Neutrophil (primary cell): Measurements from ENCODE around the gene TMEM164.

Experiments
- H3K27ac ChIP-seq: fragments of 200-600 bp; sonication (generic); 2 replicates; pipeline ENCODE4 v1.5.1; 2016; ENCODE audit warnings: mild to moderate bottlenecking, moderate library complexity
- H3K27me3 ChIP-seq: fragments of 200-600 bp; sonication (generic); 2 replicates; pipeline ENCODE4 v1.6.0; 2016; ENCODE audit warnings: mild to moderate bottlenecking
- H3K36me3 ChIP-seq: fragments of 200-600 bp; sonication (generic); 2 replicates; pipeline ENCODE4 v1.5.1; 2017
- H3K4me1 ChIP-seq, 2 experiments: fragments of 200-600 bp in 1 of 2; sonication (generic) in 1 of 2; 1 replicate in 1 of 2; 2 replicates in 1 of 2; pipeline versions ENCODE4 v1.5.1 to v1.6.1; 2013 to 2016; ENCODE audit warnings: low read depth in 1 of 2, low read length in 1 of 2, mild to moderate bottlenecking in 1 of 2, moderate library complexity in 1 of 2; ENCODE audit not compliant: control insufficient read depth in 1 of 2, insufficient read depth in 1 of 2
- H3K4me3 ChIP-seq, 2 experiments: fragments of 200-600 bp in 1 of 2; sonication (generic) in 1 of 2; 1 replicate in 1 of 2; 2 replicates in 1 of 2; pipeline ENCODE4 v1.5.1; 2013 to 2016; ENCODE audit warnings: low read depth in 1 of 2, low read length in 1 of 2, mild to moderate bottlenecking in 1 of 2, moderate library complexity in 1 of 2
- H3K9me3 ChIP-seq: fragments of 200-600 bp; sonication (generic); 2 replicates; pipeline ENCODE4 v1.5.1; 2016
- TF ChIP-seq, protein P1 (sequence below): fragments of 200-600 bp; sonication (generic); IDR thresholded peaks from 2 replicates; pipeline ENCODE4 v1.5.1; 2016; ENCODE audit warnings: antibody characterized with exemption

TMEM164 gene

DNA sequence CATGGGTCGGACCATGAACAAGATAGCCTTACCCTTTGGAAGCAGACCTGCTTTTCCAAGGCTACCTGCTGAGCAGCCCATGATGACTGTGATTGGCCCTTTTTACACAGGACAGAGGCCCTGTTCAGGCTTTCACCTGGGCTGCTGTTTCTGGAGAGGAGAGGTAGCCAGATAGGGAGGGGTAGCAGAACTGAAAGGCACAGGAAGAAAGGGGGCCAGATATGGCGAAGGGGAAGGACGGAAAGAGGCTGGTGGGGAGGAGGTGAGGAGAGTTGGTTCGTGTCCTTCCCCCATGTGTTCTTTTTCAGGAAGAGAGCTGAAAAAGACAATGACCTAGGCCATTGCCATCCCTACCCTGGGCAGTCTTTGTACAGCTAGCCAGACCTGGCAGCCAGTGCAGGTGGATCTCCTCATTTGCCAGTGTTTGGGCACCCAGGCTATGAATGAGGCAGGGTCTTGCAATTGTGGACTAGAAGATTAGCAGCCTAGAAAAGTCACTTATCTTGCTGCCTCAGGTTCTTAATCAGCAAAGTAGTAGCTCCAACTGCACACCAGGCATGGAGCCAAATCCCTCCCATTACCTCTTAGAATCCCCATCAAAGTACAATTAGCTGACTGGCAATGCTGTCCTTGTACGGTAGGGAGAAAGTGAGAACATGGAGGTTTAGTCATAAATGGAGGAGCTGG is 175.4 kb downstream of the TMEM164 start:
- TF ChIP-seq, protein P1, sequence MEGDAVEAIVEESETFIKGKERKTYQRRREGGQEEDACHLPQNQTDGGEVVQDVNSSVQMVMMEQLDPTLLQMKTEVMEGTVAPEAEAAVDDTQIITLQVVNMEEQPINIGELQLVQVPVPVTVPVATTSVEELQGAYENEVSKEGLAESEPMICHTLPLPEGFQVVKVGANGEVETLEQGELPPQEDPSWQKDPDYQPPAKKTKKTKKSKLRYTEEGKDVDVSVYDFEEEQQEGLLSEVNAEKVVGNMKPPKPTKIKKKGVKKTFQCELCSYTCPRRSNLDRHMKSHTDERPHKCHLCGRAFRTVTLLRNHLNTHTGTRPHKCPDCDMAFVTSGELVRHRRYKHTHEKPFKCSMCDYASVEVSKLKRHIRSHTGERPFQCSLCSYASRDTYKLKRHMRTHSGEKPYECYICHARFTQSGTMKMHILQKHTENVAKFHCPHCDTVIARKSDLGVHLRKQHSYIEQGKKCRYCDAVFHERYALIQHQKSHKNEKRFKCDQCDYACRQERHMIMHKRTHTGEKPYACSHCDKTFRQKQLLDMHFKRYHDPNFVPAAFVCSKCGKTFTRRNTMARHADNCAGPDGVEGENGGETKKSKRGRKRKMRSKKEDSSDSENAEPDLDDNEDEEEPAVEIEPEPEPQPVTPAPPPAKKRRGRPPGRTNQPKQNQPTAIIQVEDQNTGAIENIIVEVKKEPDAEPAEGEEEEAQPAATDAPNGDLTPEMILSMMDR = no peak
- H3K27ac ChIP-seq = no peak overlapping the region

DNA sequence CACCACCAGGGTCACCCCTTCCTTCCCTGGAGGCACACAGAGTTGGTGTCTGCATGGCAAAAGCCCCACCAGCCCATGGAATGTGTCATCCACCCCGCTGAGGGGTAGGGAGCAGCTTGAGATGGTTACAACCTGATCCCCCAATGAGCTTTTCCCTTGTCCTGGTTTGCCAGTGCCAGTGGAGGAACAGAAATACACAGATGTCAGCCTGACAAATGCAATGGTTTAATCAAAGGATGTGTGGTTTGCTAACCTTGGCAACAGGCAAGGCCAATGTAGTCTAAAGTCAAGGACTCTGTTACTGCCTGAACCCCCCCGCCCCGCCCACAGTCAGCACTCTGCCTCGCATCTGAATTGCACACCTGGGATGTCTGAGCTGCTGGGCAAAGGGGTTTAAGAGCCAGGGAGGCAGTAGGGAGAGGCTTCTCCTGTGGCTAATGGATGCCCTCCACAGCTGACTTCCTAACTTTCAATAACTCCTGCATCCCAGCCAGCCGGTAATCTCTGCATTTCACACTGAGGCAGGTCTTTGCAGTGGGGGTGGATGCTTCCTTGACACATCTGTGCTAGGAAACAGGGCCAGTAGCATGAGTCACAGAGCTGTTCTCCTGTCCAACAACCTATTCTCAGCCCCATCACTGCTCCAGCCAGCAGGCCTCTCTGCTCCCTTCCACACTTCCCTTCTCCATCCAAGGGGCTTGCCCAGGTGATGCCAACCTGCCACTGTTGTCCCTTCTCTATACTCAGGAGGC is 177.4 kb downstream of the TMEM164 start:
- TF ChIP-seq, protein P1 = no peak
- no peaks in the 10 kb centered on the region for H3K9me3 ChIP-seq
- no peak overlapping the region for H3K4me3 ChIP-seq
- no peaks in the 10 kb centered on the region for H3K27me3 ChIP-seq
- no peaks in the 10 kb centered on the region for H3K4me1 ChIP-seq
- peaks cover 40% of the 10 kb centered on the region for H3K36me3 ChIP-seq
- H3K27ac ChIP-seq = no peak overlapping the region

More for the DNA sequence above, 175.4 kb downstream of the TMEM164 start:
- H3K4me3 ChIP-seq = no peak overlapping the region
- no peaks in the 10 kb centered on the region for H3K27me3 ChIP-seq
- no peaks in the 10 kb centered on the region for H3K9me3 ChIP-seq
- peaks cover 0 to 4% of the 10 kb centered on the region in 2 experiments for H3K4me1 ChIP-seq
- peaks cover 60% of the 10 kb centered on the region for H3K36me3 ChIP-seq

DNA sequence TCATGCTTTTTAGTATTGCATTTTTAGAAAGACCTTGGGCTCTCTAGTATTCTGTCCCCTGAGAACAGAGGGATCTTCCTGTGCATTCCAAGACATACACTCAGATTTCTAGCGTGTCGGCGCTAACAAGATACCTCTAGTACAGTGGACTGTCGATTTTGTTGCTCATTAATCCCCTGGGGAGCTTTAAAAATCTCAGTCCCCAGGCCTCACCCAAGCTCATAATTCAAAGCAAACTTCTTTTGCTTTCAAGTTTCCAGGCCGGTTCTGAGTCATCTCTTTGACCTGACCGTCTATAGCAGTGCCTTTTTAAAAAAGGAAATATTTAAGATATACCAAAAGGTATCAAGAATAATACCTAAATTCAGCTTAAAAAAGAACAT is 178.0 kb downstream of the TMEM164 start:
- H3K4me1 ChIP-seq = no peaks in the 10 kb centered on the region
- TF ChIP-seq, protein P1 = no peak
- H3K27ac ChIP-seq = no peak overlapping the region
- no peaks in the 10 kb centered on the region for H3K9me3 ChIP-seq
- peaks cover 34% of the 10 kb centered on the region for H3K36me3 ChIP-seq
- no peaks in the 10 kb centered on the region for H3K27me3 ChIP-seq
- H3K4me3 ChIP-seq = no peak overlapping the region

DNA sequence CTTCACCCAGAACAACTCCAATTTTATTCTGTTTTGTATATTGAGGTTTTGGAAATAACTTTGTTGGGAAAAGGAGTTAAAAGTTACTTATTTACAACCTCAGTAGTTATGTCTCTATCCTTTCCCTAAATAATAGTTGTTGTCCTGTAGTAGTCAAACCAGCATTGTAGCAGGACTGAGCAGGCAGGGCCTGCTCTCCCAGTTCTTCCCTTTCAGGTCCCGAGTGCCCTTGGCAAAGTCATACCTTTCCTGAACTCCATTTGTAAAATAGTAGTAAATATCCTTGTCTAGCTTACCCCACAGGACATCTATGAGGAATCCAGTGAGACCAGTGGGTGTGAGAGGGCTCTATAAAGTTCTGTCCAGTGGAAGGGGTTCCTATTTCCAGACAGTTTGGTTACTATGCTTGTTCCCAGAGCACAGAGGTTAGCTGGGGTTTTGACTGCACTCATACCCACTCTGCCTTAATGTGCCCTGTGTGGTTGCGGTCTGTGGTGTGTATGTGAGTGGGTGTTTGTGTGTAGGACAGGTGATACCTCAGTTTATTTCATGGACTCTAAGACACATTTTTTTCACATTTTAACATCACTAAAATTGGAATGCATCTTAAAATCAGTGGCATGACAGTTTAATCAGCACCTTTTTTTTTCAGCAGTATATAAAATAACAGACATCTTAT is 178.7 kb downstream of the TMEM164 start:
- H3K27ac ChIP-seq = no peak overlapping the region
- H3K4me3 ChIP-seq = no peak overlapping the region
- TF ChIP-seq, protein P1 = no peak
- no peaks in the 10 kb centered on the region for H3K27me3 ChIP-seq
- H3K36me3 ChIP-seq = peaks cover 27% of the 10 kb centered on the region
- H3K4me1 ChIP-seq = no peaks in the 10 kb centered on the region
- H3K9me3 ChIP-seq = no peaks in the 10 kb centered on the region

DNA sequence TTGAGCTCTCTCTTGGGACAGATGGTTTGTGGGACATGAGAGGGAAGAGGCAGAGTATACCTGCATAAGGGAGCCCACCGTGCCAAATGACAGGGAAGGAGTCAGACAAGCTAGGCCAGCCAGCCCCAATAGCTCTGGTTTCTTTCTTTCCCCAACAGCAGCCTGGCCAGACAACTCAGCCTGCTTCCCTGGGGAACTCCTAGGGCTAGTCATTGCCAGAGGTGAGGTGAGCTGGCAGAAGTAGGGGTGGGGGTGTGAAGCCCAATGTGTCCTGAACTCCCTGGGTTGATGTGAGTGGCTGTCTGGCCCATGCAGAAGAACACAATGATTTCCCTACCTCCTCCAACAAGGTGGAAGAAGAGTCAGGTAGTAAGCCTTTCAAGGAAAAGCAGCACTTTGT is 179.4 kb downstream of the TMEM164 start:
- TF ChIP-seq, protein P1 = no peak
- no peak overlapping the region for H3K27ac ChIP-seq

More for the DNA sequence above, 179.4 kb downstream of the TMEM164 start:
- no peak overlapping the region for H3K4me3 ChIP-seq
- H3K36me3 ChIP-seq = peaks cover 25% of the 10 kb centered on the region
- H3K27me3 ChIP-seq = no peaks in the 10 kb centered on the region
- H3K4me1 ChIP-seq = no peaks in the 10 kb centered on the region
- H3K9me3 ChIP-seq = no peaks in the 10 kb centered on the region
